GM19351 (cell line): ENCODE data around the gene RTP5.
"Not testable (repeated sequence)": the region's sequence is repeated elsewhere in the genome, so short reads cannot be mapped to it uniquely, and the experiment has no call there.

Source experiments
- ATAC-seq: cut with Tn5 transposase; IDR thresholded peaks from one replicate; pipeline ENCODE4 v1.9.1; 2021; ENCODE audit warnings: mild to moderate bottlenecking, moderate library complexity; ENCODE audit not compliant: unreplicated experiment

The RTP5 gene

GRCh38 chr2:241870081-241870541 is 582 bp downstream of the RTP5 start:
- ATAC-seq: no peak

- ATAC-seq: no peak
Measured at GRCh38 chr2:241870611-241871537, 1.3 kb downstream of the RTP5 start.

- no peak for ATAC-seq
Measured at GRCh38 chr2:241871538-241872312, 2.2 kb downstream of the RTP5 start.

- ATAC-seq: no peak
Measured at GRCh38 chr2:241872313-241872642, 2.7 kb downstream of the RTP5 start.

- no peak for ATAC-seq
Measured at GRCh38 chr2:241873081-241873802, 3.7 kb downstream of the RTP5 start.

- ATAC-seq: no peak
Measured at GRCh38 chr2:241873803-241874110, 4.2 kb downstream of the RTP5 start.

- ATAC-seq: no peak
Measured at GRCh38 chr2:241874277-241874925, 4.9 kb downstream of the RTP5 start.

GRCh38 chr2:241875754-241876527 is 6.4 kb downstream of the RTP5 start:
- ATAC-seq: not testable (repeated sequence)

- ATAC-seq: no peak
Measured at GRCh38 chr2:241876528-241877196, 7.1 kb downstream of the RTP5 start.

- no peak for ATAC-seq
Measured at GRCh38 chr2:241877197-241877685, 7.7 kb downstream of the RTP5 start.

GRCh38 chr2:241877989-241878970 is 8.8 kb downstream of the RTP5 start:
- ATAC-seq: no peak

GRCh38 chr2:241879326-241879725 is 9.8 kb downstream of the RTP5 start:
- no peak for ATAC-seq

- ATAC-seq: no peak
Measured at GRCh38 chr2:241880311-241881073, 11.0 kb downstream of the RTP5 start.

- peak; percentile 72 for ATAC-seq
Measured at GRCh38 chr2:241882091-241882625, 12.6 kb downstream of the RTP5 start.

GRCh38 chr2:241884951-241885290 is 15.4 kb downstream of the RTP5 start:
- ATAC-seq: no peak

GRCh38 chr2:241885291-241885945 is 15.9 kb downstream of the RTP5 start:
- no peak for ATAC-seq
